Aorta (tissue), 5 donors: ENCODE results near the gene SLC1A2. TPM values are rescaled to one million over a fixed set of nuclear protein-coding genes. Genes with fewer than 3 reads are reported as not detected.
A peak's percentile ranks its signal among the peaks of the same experiment; 100 is the strongest.

Source experiments
- ATAC-seq: fragments of 200-7000 bp; cut with Tn5 transposase; one replicate; pipeline ENCODE4 v1.9.1; 2022; ENCODE audit warnings: moderate library complexity; ENCODE audit not compliant: low FRiP score
- DNase-seq, 2 donors: peaks; one replicate each; pipeline ENCODE4 v3.0.0-alpha.2; 2020
- H3K27ac ChIP-seq, 2 donors: one replicate each; pipeline ENCODE4 v1.5.1; 2013; ENCODE audit warnings: low read length in 2 of 2, mild to moderate bottlenecking in 2 of 2, moderate library complexity in 2 of 2, control low read depth in 1 of 2, inconsistent platforms in 1 of 2, low read depth in 1 of 2
- H3K27me3 ChIP-seq, 2 donors: one replicate each; pipeline ENCODE4 v1.6.1; 2013; ENCODE audit warnings: control low read depth in 1 of 2, low read length in 1 of 2, mild to moderate bottlenecking in 1 of 2, moderate library complexity in 1 of 2; ENCODE audit not compliant: insufficient read depth in 2 of 2, control insufficient read depth in 1 of 2
- H3K36me3 ChIP-seq, 2 donors: one replicate each; pipeline ENCODE4 v1.6.1; 2013; ENCODE audit warnings: control low read depth in 1 of 2, low read length in 1 of 2, mild to moderate bottlenecking in 1 of 2; ENCODE audit not compliant: insufficient read depth in 2 of 2, control insufficient read depth in 1 of 2
- H3K4me1 ChIP-seq, 2 donors: one replicate each; pipeline ENCODE4 v1.6.1; 2013; ENCODE audit warnings: low read length in 2 of 2, control low read depth in 1 of 2, mild to moderate bottlenecking in 1 of 2, moderate library complexity in 1 of 2; ENCODE audit not compliant: insufficient read depth in 2 of 2, control insufficient read depth in 1 of 2
- H3K4me3 ChIP-seq, 2 donors: one replicate each; pipeline ENCODE4 v1.5.1; 2013; ENCODE audit warnings: low read length in 2 of 2, control low read depth in 1 of 2, mild to moderate bottlenecking in 1 of 2
- H3K9me3 ChIP-seq: one replicate; pipeline ENCODE4 v1.6.1; 2013; ENCODE audit warnings: mild to moderate bottlenecking, low read length; ENCODE audit not compliant: control insufficient read depth
- WGBS, 2 donors: extraction: QIAGEN DNeasy Blood & Tissue Kit; methylation state at CpG; one replicate each; pipeline ENCODE4 v1.1.7; 2013; 5-methylcytosine and 5-hydroxymethylcytosine counted together
- intact Hi-C, 2 donors: fragments of 100-400 bp; cut with DNase I; formaldehyde crosslinking; loops; one replicate each; pipeline versions ENCODE4 v1.14.2 to v1.15.0; 2022
- polyA plus RNA-seq, 2 donors: library from polyadenylated mRNA; stranded (reverse); fragments of 200-250 nt; gene quantifications; one replicate each; pipeline ENCODE4 v1.2.3, GENCODE V29; 2013
- total RNA-seq, 2 donors: library from RNA; stranded (reverse); fragmentation: NEBNext Ultra II Directional; extraction: Animal tissue kit (Norgen Biotek cat#: 25700); gene quantifications; one replicate each; pipeline ENCODE4 v1.2.1, GENCODE V29; 2021
- donor health status: healthy with polysubstance abuse.
- donor health status: Bipolar disorder and iron deficiency.
- donor health status: DM: no; HTN: no; CAD: no.
- donor health status: DM: no; HTN: no; CAD: no.
- donor health status: DM: yes; HTN: yes; CAD: no.

Gene SLC1A2
- total and polyA plus RNA-seq, 4 donors: 1.1 to 1.5 TPM; not detected in 2

DNA sequence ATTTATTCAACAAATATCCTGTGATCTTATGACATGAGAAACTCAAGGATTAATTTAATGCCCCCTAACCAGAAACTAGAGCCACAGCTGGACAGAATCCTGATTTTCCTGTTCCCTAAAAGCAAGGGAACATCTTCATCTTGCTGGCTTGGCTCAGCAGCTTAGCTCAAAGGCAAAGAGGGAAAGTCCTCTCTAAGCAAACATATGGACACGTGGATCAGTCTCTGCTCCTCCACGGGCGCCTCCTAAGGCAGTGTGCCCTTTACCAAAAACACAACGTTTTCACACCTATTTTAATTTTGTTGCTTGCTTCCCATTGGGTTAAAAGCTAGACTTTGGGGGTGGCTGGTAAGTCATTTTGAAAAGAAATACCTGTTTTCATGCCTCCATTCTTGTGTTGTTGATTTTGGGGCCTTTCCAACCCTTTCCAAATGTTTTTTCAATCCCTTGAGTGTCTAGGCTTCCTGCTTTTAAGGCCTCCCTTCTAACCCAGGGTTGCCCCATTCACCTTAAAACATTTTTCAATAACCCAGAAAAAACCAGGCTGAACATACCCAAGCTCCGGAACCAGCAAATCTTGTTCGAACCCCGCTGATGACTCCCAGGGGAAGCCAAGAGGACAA is 15.5 kb downstream of the SLC1A2 start:
- intact Hi-C loops: loop anchor here in 1 of 2 donors (5.0 kb wide), 1 partner anchor 83 kb away; no protein-coding TSS in a partner anchor
- 59 to 63% methylated on average over 7 of the region's 7 CpGs for WGBS, 2 donors
- Histone ChIP-seq H3K4me1 (no peaks in the 10 kb centered on the region), H3K9me3 (no peaks in the 10 kb centered on the region), H3K27me3 (no peaks in the 10 kb centered on the region), H3K4me3 (no peak overlapping the region), H3K27ac (no peak overlapping the region), H3K36me3 (no peaks in the 10 kb centered on the region)
- no peak for ATAC-seq
- DNase-seq: no peak

- no peak for DNase-seq
- 91 to 94% methylated on average over 9 of the region's 9 CpGs for WGBS, 2 donors
- Histone ChIP-seq H3K36me3 (no peaks in the 10 kb centered on the region), H3K27me3 (no peaks in the 10 kb centered on the region), H3K27ac (no peak overlapping the region), H3K4me1 (no peaks in the 10 kb centered on the region), H3K4me3 (no peak overlapping the region), H3K9me3 (no peaks in the 10 kb centered on the region)
- intact Hi-C loops: loop anchor here in 1 of 2 donors (5.0 kb wide), 1 partner anchor 84 kb away; no protein-coding TSS in a partner anchor
- no peak for ATAC-seq
Observed at GRCh38 chr11:35402751-35403660, 16.4 kb downstream of the SLC1A2 start.

DNA sequence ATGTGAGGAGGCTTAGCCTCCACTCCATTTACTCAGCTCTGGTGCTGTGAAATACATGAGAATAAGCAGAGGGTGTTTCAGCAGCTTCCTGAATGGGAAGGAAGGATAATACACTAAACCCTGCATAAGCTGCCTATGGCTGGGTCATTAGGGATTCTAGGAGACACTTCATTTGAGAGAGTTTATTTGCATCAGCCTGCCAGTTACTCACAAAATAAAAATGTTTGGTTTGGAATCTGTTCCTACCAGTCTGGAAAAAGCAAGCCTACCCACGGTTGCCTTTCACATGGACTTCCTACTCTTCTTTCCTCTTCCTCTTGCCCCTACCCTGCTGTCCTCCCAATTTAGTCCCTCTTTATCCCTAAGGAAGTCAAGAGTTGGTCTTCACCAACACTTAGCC is 20.5 kb downstream of the SLC1A2 start:
- Histone ChIP-seq H3K27ac (no peak overlapping the region), H3K27me3 (no peaks in the 10 kb centered on the region), H3K4me3 (no peak overlapping the region), H3K4me1 (no peaks in the 10 kb centered on the region), H3K9me3 (no peaks in the 10 kb centered on the region), H3K36me3 (no peaks in the 10 kb centered on the region)
- WGBS, 2 donors: 0 to 6% methylated on average over 1 of the region's 1 CpG
- DNase-seq: no peak
- intact Hi-C loops: loop anchor here in 1 of 2 donors (10.0 kb wide), 1 partner anchor 264 kb away; the partner anchor contains the start of gene CD44
- no peak for ATAC-seq

DNA sequence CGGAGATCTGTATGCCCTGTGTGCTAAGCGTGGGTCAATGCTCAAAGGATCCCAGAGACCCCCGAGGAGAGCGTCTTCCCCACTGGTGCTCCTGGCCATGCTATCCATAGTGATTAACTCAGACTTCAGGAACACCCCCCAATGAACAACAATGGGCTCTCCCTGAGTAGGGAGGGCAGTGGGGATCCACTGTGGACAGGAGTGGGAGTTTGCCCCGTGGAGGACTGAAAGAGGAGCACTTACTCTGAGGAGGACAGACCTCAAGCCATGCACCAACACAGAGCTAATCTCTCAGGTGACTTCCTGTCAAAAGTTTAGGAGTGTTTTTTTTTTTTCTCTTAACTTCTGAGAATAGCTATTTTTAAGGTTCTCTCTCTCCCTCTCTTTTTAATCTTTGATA is 24.4 kb downstream of the SLC1A2 start:
- intact Hi-C loops: loop anchor here (5.0 to 10.0 kb wide), 3 partner anchors 260 to 808 kb away; partner anchors contain the start of gene CD44 (in 1 of the 2)
- Histone ChIP-seq H3K4me3 (no peak overlapping the region), H3K27me3 (no peaks in the 10 kb centered on the region), H3K27ac (no peak overlapping the region), H3K36me3 (no peaks in the 10 kb centered on the region), H3K9me3 (no peaks in the 10 kb centered on the region), H3K4me1 (no peaks in the 10 kb centered on the region)
- ATAC-seq: no peak
- DNase-seq: no peak
- 92% methylated on average over 5 of the region's 5 CpGs for WGBS, 2 donors

DNA sequence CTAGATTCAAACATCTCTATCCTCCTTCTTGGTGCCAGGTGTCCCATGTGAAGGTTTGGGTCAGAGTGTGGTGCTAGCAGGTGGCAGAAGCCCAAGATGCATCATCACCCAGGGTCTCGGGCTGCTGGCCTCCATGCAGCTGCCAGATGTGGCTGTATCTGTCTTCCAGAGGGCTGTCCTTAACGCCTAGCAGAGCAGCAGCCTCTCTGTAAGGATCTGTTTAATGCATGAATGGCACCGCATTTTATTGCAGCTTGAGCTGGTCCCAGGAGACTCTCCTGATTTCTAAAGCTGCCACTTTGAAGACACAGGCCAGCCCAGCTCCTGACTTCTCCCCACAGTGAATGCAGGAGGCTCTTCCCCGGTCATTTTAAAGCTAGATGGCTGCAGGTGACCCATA is 26.3 kb downstream of the SLC1A2 start:
- H3K36me3 ChIP-seq: no peaks in the 10 kb centered on the region
- H3K4me3 ChIP-seq: no peak overlapping the region
- ATAC-seq: no peak
- no peak overlapping the region for H3K27ac ChIP-seq
- intact Hi-C loops: loop anchor here (2.0 to 10.0 kb wide), 4 partner anchors 258 to 806 kb away; partner anchors contain the start of gene CD44 (in 1 of the 2)
- no peak for DNase-seq
- H3K9me3 ChIP-seq: no peaks in the 10 kb centered on the region
- H3K4me1 ChIP-seq: no peaks in the 10 kb centered on the region
- H3K27me3 ChIP-seq: no peaks in the 10 kb centered on the region
- 72 to 74% methylated on average over 4 of the region's 4 CpGs for WGBS, 2 donors

GRCh38 chr11:35391922-35392688 is 27.3 kb downstream of the SLC1A2 start:
- H3K27ac ChIP-seq: peak overlapping the region; percentile 37 to 87
- peaks cover 0 to 4% of the 10 kb centered on the region in 2 donors for H3K4me1 ChIP-seq
- H3K4me3 ChIP-seq: peak overlapping the region in 1 of 2 donors; percentile 52
- WGBS, 2 donors: 3 to 6% methylated on average over 13 of the region's 13 CpGs
- H3K27me3 ChIP-seq: no peaks in the 10 kb centered on the region
- no peaks in the 10 kb centered on the region for H3K36me3 ChIP-seq
- peak; percentile 91 to 96 for DNase-seq
- H3K9me3 ChIP-seq: no peaks in the 10 kb centered on the region
- intact Hi-C loops: loop anchor here (1.0 to 10.0 kb wide), 6 partner anchors 257 to 805 kb away; partner anchors contain the start of gene CD44 (in 1 of the 2)
- ATAC-seq: peak; percentile 92

DNA sequence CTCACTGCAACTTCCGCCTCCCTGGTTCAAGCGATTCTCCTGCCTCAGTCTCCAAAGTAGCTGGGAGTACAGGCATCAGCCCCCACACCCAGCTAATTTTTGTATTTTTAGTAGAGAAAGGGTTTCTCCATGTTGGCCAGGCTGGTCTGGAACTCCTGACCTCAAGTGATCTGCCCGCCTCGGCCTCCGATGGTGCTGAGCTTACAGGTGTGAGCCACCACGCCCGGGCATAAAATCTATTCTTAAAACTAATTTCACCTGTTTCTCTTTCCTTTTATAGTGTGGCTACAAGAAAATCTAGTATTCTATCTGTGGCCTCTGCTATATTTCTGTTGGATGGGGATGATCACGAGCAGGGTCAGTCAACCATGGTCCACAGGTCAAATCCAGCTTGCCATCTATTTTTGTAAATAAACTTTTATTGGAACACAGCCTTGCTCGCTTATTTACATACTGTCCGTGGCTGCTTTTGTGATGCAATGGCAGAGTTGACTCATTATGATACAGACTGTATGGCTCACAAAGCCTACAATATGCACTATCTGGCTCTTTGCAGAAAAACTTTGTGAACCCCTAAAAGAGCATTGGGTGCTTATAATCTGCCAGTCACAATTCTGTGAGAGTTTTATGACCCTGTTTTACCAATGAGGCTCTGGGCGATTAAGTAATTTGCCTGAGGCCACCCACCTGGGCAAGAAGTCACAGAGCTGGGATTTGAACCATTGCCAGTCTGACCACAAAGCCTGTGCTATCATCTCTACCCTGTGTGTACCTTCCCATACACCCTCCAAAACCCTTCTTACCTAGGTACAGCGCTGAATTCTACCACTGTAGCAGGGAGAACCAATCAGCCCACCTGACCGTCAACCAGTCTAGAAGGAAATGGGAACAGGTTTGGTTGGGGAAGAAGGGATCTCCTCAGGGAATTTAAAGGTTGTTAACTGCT is 28.3 kb downstream of the SLC1A2 start:
- no peaks in the 10 kb centered on the region for H3K36me3 ChIP-seq
- no peaks in the 10 kb centered on the region for H3K27me3 ChIP-seq
- peak overlapping the region in 1 of 2 donors; percentile 87 for H3K27ac ChIP-seq
- intact Hi-C loops: loop anchor here (5.0 to 10.0 kb wide), 3 partner anchors 256 to 804 kb away; partner anchors contain the start of gene CD44 (in 1 of the 2)
- peaks cover 0 to 4% of the 10 kb centered on the region in 2 donors for H3K4me1 ChIP-seq
- WGBS, 2 donors: 86 to 90% methylated on average over 13 of the region's 13 CpGs
- H3K9me3 ChIP-seq: no peaks in the 10 kb centered on the region
- ATAC-seq (no peak), DNase-seq (no peak)
- H3K4me3 ChIP-seq: no peak overlapping the region
